SK-N-MC (cell line): Measurements from ENCODE around the gene GTF3C2.

Source experiments
- EZH2 ChIP-seq: fragments of 200-600 bp; sonication (generic); IDR thresholded peaks from one replicate; pipeline ENCODE4 v1.6.1; 2017; ENCODE audit warnings: antibody characterized with exemption
- POLR2AphosphoS5 ChIP-seq: IDR thresholded peaks from 2 replicates; pipeline ENCODE4 v1.6.1; 2012; ENCODE audit warnings: mild to moderate bottlenecking, low read depth, low read length, borderline replicate concordance

DNA sequence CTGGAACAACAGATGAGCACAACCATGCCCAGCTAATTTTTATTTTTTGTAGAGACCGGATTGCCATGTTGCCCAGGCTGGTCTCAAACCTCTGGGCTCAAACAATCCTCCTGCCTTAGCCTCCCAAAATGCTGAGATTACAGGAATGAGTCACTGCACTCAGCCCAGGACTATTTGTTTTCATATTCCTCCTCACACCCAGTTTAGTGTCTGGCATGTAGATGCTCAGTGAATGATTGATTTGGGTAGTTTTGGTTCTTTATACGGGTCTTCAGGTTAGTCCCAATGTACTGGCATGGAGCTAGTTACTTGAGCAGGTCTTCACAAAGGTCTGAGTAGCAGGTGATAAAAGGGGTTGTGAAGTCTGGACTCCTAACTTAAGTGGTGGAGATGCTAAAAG lies 7.4 kb upstream of the GTF3C2 start:
- TF ChIP-seq POLR2AphosphoS5 = 0 out of 2 replicates have a peak, but pooled peaks have one; percentile 13
- TF ChIP-seq EZH2 = no peak
